K562 (cell line): ENCODE data around the gene PRKCQ.

Source experiments
- ATF6 ChIP-seq: sonication (generic); formaldehyde crosslinking; IDR thresholded peaks from 2 replicates; pipeline ENCODE4 v1.4.0; 2020; ENCODE audit warnings: mild to moderate bottlenecking, missing genetic modification reagents
- CTCF ChIP-seq, 3 experiments: IDR thresholded peaks in 2 of 3; conservative IDR thresholded peaks in 1 of 3; 2 replicates each; pipeline ENCODE4 v1.5.1; 2011 to 2012; ENCODE audit warnings: low read length in 3 of 3, mild to moderate bottlenecking in 3 of 3, control low read depth in 2 of 3, improper control_type of control experiment in 1 of 3, inconsistent platforms in 1 of 3, low read depth in 1 of 3, mixed read lengths in 1 of 3, moderate library complexity in 1 of 3; ENCODE audit not compliant: insufficient read depth in 2 of 3
- GABPB1 ChIP-seq: sonication (generic); formaldehyde crosslinking; IDR thresholded peaks from 2 replicates; pipeline ENCODE4 v1.8.0; 2022; ENCODE audit warnings: mild to moderate bottlenecking, missing genetic modification reagents
- KDM5B ChIP-seq: fragments of 200-600 bp; sonication (generic); IDR thresholded peaks from 2 replicates; pipeline ENCODE4 v1.6.1; 2012; ENCODE audit warnings: low read depth, mild to moderate bottlenecking, moderate library complexity, low read length, control low read depth, inconsistent platforms; ENCODE audit not compliant: insufficient replicate concordance
- MNT ChIP-seq, 2 experiments: fragments of 450-650 bp; conservative IDR thresholded peaks; 2 replicates each; pipeline ENCODE4 v1.6.1; 2017; ENCODE audit warnings: mild to moderate bottlenecking in 2 of 2, moderate library complexity in 2 of 2
- PREB ChIP-seq: sonication (generic); formaldehyde crosslinking; IDR thresholded peaks from 2 replicates; pipeline ENCODE4 v1.8.1; 2023; ENCODE audit warnings: mild to moderate bottlenecking, missing genetic modification reagents
- SRSF9 ChIP-seq: fragments of 200-400 bp; formaldehyde crosslinking; IDR thresholded peaks from 2 replicates; pipeline ENCODE4 v1.6.1; 2017; ENCODE audit warnings: low read depth, low read length, borderline replicate concordance
- ZFP36 ChIP-seq: fragments of 150-350 bp; IDR thresholded peaks from 2 replicates; pipeline ENCODE4 v1.6.1; 2018; ENCODE audit warnings: low read length, low read depth; ENCODE audit not compliant: partially characterized antibody
- ZKSCAN8 ChIP-seq: fragments of 200-800 bp; sonication (Bioruptor generic); IDR thresholded peaks from 2 replicates; pipeline ENCODE4 v1.6.1; 2016; ENCODE audit warnings: missing genetic modification characterization, missing compliant biosample characterization
- ZNF146 ChIP-seq: IDR thresholded peaks from one replicate; pipeline ENCODE4 v1.6.1; 2018; ENCODE audit warnings: missing compliant biosample characterization; ENCODE audit not compliant: unreplicated experiment
- ZNF232 ChIP-seq: sonication (generic); formaldehyde crosslinking; IDR thresholded peaks from 2 replicates; pipeline ENCODE4 v1.8.0; 2022; ENCODE audit warnings: mild to moderate bottlenecking, missing genetic modification reagents

GRCh38 chr10:6388261-6388893, 191.7 kb downstream of the PRKCQ start:
- TF ChIP-seq ZKSCAN8 (no peak), CTCF (IDR thresholded peaks at IDR 0.05 in 2 of 3, conservative IDR thresholded peaks at IDR 0.05 in 1 of 3; ENCODE audit: insufficient read depth in 2 of 3, low read depth in 1 of 3, low read length in 3 of 3) (no peak), GABPB1 (CRISPR knock-in tag) (no peak), ZFP36 (no peak), KDM5B (no peak), PREB (CRISPR knock-in tag) (no peak), SRSF9 (no peak), ZNF146 (CRISPR knock-in tag) (no peak), ATF6 (no peak), ZNF232 (CRISPR knock-in tag) (no peak), MNT (conservative IDR thresholded peaks at IDR 0.05) (no peak)
